Bronchus fibroblast of lung (primary cell): ENCODE measurements around the gene TLCD3A. TPM values are rescaled to one million over a fixed set of nuclear protein-coding genes. Genes with fewer than 3 reads are reported as not detected.

Experiments
- total RNA-seq: library from RNA; depleted of rRNA; stranded (reverse); fragments of >200 nt; gene quantifications from 2 replicates; pipeline ENCODE4 v1.2.3, GENCODE V29; 2015

Gene TLCD3A
- total RNA-seq, result 15.5 and 18.4 TPM in 2 replicates

DNA sequence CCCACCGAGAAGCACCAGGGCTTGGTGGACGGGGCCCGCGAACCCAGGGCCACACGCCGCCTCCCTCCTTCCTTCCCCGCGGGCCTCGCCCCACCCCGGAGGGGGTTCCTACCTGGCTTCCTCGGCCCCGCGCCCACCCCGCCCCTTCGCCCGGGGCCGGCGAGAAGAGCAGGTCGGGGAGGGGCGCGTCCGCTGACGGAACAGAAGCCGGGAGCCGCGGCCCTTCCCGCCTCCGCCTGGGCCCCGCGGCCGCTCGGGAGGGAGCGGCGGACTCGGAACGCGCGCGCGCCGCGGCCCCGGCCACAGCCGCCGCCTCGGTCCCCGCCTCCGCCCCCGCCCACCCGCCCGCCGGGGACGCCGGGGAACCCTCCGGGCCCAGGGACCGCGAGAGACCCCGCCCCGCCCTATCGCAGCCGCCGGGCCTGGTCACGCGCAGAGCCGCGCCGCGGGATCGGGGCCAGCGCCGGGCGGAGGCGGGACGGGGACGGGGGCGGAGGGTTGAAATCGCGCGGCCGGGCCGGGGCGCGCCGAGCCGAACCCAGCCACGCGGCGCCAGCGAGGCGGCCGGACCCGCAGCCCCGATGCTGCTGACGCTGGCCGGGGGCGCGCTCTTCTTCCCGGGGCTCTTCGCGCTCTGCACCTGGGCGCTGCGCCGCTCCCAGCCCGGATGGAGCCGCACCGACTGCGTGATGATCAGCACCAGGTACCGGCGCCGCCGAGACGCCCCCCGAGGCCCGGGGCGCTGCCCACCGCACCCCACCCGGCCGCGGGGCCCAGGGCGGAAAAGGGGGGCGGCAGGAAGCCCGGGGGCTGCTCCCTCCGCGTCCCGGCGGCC, at the start of gene TLCD3A:
Gene TLCD3A (plus strand): TSS at position 530 of the 835 bp plus-strand sequence. CDS start 52 bp downstream, at position 582.

DNA sequence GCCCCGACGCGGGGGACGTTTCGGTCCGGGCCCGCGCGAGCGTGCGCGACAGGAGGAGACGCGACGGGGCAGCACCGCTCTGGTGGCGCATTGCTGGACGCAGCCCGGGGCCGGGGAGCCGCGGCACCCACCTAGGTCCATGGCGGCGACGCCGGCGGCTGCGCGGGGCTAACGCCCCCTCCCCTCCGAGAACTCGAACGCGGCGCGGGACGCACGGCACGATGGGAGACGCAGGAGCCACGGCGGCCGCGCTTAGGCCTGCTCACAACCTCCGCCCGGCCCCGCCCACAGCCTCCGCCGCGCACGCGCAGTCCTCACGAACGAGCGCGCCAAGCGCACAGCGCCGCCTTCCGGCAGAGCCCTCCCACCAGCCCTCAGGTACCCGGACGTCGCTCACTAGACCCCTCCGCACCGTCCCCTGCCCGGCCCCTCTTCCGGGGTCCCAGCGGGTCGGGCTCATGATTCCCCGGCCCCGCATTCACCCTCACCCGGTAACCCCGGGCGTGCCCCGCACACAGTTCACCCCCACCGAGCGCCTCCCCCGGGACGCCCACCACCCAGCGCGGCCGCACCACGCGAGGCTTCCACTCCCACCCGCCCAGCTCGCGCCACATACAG, 19.7 kb downstream of the TLCD3A start, which contains the start of gene GEMIN4:
Gene GEMIN4 (minus strand): TSS at position 263 of the 618 bp plus-strand sequence. CDS start 122 bp downstream, at position 141.

DNA sequence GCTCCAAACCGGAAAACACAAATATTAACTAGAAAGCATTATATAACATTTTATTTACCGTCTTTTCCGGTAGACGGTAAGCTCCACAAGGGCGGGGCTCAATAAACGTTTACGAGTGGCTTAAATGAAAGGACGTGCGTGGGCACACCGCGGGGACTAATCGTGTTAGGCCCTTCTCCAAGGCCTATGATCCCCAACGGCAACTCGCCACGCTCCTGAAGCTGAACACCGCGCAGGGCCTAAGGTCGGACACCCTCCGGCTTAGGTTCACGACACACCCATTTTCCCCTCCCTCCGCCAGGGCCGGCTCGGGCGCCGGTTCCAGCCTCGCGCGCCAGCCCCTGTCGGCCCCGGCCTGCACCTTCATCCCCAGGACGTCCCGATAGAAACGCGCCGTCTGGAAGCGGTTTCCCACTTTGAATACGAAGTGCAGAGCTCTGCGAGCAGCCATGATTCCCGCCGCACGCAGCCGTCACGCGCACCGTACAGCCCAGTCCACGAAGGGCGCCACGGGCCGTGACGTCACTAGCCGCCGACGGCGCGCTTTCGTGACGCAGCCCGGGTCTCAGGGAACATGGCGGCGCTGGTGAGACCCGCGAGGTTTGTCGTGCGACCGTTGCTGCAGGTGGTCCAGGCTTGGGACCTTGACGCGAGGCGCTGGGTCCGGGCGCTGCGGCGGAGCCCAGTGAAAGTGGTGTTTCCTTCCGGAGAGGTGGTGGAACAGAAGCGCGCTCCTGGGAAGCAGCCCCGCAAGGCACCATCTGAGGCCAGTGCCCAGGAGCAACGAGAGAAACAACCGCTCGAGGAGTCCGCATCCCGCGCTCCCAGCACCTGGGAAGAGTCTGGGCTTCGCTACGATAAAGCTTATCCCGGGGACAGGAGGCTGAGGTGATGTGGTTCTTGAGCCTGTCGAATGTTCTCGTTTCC, 49.7 kb downstream of the TLCD3A start, which contains the start of the genes GLOD4 and MRM3:
Gene GLOD4 (minus strand): TSS at position 476 of the 927 bp plus-strand sequence. CDS start 25 bp downstream, at position 451.
Gene MRM3 (plus strand): TSS at position 549 of the 927 bp plus-strand sequence. CDS start 26 bp downstream, at position 575.

Other genes with a start within 250 kb of the TLCD3A start
- gene VPS53, start 17.8 kb upstream of the TLCD3A start, total RNA-seq, result 13.1 and 14.9 TPM in 2 replicates
- 20.2 and 21.9 TPM in 2 replicates for gene GEMIN4, start 19.7 kb downstream of the TLCD3A start, total RNA-seq
- gene GLOD4, start 49.7 kb downstream of the TLCD3A start, total RNA-seq, result 32.3 and 39.2 TPM in 2 replicates
- gene MRM3, start 49.8 kb downstream of the TLCD3A start, total RNA-seq, result 24.1 and 27.1 TPM in 2 replicates
- gene NXN, start 247.2 kb downstream of the TLCD3A start, total RNA-seq, result 53.8 and 55.4 TPM in 2 replicates